ENCODE data around the gene ECI2. TPM values are rescaled to one million over a fixed set of nuclear protein-coding genes. Genes with fewer than 3 reads are reported as not detected.

Gene ECI2
- total and polyA plus RNA-seq, 9 donors = 52.0 to 141 (median 67.1) TPM

GRCh38 chr6:4139272-4139671 is 3.9 kb upstream of the ECI2 start:
- Histone ChIP-seq H3K36me3 (no peaks in the 10 kb centered on the region), H3K4me1 (ENCODE audit: insufficient read depth) (peaks cover 3% of the 10 kb centered on the region), H3K27me3 (no peaks in the 10 kb centered on the region), H3K4me3 (no peak overlapping the region), H3K27ac (no peak overlapping the region), H3K9me3 (no peaks in the 10 kb centered on the region)
- TF ChIP-seq, protein P1, sequence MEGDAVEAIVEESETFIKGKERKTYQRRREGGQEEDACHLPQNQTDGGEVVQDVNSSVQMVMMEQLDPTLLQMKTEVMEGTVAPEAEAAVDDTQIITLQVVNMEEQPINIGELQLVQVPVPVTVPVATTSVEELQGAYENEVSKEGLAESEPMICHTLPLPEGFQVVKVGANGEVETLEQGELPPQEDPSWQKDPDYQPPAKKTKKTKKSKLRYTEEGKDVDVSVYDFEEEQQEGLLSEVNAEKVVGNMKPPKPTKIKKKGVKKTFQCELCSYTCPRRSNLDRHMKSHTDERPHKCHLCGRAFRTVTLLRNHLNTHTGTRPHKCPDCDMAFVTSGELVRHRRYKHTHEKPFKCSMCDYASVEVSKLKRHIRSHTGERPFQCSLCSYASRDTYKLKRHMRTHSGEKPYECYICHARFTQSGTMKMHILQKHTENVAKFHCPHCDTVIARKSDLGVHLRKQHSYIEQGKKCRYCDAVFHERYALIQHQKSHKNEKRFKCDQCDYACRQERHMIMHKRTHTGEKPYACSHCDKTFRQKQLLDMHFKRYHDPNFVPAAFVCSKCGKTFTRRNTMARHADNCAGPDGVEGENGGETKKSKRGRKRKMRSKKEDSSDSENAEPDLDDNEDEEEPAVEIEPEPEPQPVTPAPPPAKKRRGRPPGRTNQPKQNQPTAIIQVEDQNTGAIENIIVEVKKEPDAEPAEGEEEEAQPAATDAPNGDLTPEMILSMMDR (IDR thresholded peaks at IDR 0.05) = no peak
- TF ChIP-seq POLR2A (IDR thresholded peaks at IDR 0.05) (no peak), EP300 (IDR thresholded peaks at IDR 0.05) (no peak)
- no peak for DNase-seq
- 66 to 81% (median 73%) methylated on average over 3 of the region's 3 CpGs for WGBS, 3 donors
- intact Hi-C loops (cut with DNase I) = loop anchor here in 3 of 4 donors (10.0 kb wide), 3 partner anchors 114 to 884 kb away; partner anchors contain the start of gene PSMG4 (in 1 of the 3)

DNA sequence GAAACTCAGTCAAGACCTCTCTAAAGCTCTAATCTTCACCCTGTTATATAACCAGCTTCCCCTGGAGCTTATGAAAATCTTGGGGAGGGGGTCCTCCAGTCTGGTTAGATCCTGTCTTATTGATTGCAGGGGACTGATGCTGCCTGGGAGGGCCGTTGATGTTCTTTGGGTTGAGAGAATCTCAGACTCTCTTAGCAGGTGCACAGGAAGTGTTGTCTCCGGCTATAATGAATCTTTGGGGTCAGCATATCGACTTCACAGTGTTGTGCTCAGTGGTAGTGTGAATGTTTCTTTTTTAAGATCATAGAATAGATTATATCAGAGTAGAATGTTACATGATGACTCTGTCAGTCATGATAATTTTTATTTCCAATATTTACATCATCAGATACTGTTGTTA is 2.8 kb upstream of the ECI2 start:
- no peaks in the 10 kb centered on the region for H3K36me3 ChIP-seq
- no peak overlapping the region for H3K4me3 ChIP-seq
- H3K9me3 ChIP-seq = no peaks in the 10 kb centered on the region
- H3K4me1 ChIP-seq (ENCODE audit: insufficient read depth) = peaks cover 5% of the 10 kb centered on the region
- DNase-seq = no peak
- intact Hi-C loops (cut with DNase I) = loop anchor here in 3 of 4 donors (10.0 kb wide), 3 partner anchors 113 to 883 kb away; partner anchors contain the start of gene PSMG4 (in 1 of the 3)
- TF ChIP-seq, protein P1 (IDR thresholded peaks at IDR 0.05) = no peak
- TF ChIP-seq EP300 (IDR thresholded peaks at IDR 0.05) (no peak), POLR2A (IDR thresholded peaks at IDR 0.05) (no peak)
- H3K27me3 ChIP-seq = no peaks in the 10 kb centered on the region
- 82 to 89% (median 85%) methylated on average over 3 of the region's 3 CpGs for WGBS, 3 donors
- H3K27ac ChIP-seq = no peak overlapping the region

DNA sequence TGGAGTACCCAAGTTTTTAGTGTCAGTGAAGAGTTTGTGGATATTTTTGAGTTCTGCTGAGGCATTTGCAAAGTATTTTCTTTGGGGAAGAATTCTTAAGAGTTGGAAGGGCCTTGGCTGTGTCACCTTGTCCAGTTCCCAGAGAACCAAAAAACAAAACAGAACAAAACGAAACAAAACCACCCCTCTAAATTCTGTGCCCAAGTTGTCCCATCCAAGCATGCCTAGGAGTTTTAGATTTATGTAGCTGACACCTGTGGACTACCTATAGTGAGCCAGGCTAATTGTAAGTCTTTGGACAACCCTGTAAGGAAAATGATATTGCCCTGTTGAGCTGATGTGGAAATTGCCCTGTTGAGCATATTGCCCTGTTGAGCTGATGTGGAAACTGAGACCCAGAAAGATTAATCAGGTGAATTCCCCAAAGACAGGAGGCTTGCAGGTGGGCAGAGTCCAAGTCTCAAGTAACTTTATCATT is 1.0 kb upstream of the ECI2 start:
- Histone ChIP-seq H3K27ac (peak overlapping the region in 1 of 2 donors; percentile 81), H3K36me3 (no peaks in the 10 kb centered on the region), H3K4me3 (peak overlapping the region; percentile 73), H3K9me3 (no peaks in the 10 kb centered on the region), H3K27me3 (no peaks in the 10 kb centered on the region), H3K4me1 (ENCODE audit: insufficient read depth) (peaks cover 5% of the 10 kb centered on the region)
- no peak for TF ChIP-seq EP300 (IDR thresholded peaks at IDR 0.05)
- no peak for TF ChIP-seq POLR2A (IDR thresholded peaks at IDR 0.05)
- TF ChIP-seq, protein P1 (IDR thresholded peaks at IDR 0.05) = no peak
- DNase-seq = no peak
- WGBS, 3 donors = 0 to 4% (median 3%) methylated on average over 1 of the region's 1 CpG
- intact Hi-C loops (cut with DNase I) = loop anchor here in 3 of 4 donors (10.0 kb wide), 3 partner anchors 112 to 882 kb away; partner anchors contain the start of gene PSMG4 (in 1 of the 3)

- intact Hi-C loops (cut with DNase I) = loop anchor here in 3 of 4 donors (10.0 kb wide), 3 partner anchors 111 to 881 kb away; partner anchors contain the start of gene PSMG4 (in 1 of the 3)
Measured at GRCh38 chr6:4135665-4136353, 434 bp upstream of the ECI2 start.

More at GRCh38 chr6:4135665-4136353, 434 bp upstream of the ECI2 start:
- Histone ChIP-seq H3K4me3 (peak overlapping the region; percentile 73), H3K27ac (peak overlapping the region; percentile 61 to 81), H3K4me1 (ENCODE audit: insufficient read depth) (peaks cover 5% of the 10 kb centered on the region), H3K36me3 (no peaks in the 10 kb centered on the region), H3K27me3 (no peaks in the 10 kb centered on the region), H3K9me3 (no peaks in the 10 kb centered on the region)
- 0 to 2% (median 1%) methylated on average over 26 to 64 of the region's 64 CpGs for WGBS, 3 donors
- TF ChIP-seq POLR2A (IDR thresholded peaks at IDR 0.05) = no peak
- TF ChIP-seq, protein P1 (IDR thresholded peaks at IDR 0.05) = no peak
- no peak for TF ChIP-seq EP300 (IDR thresholded peaks at IDR 0.05)
- DNase-seq = peak; percentile 98 to 99 (median 99)

All from ovary (tissue), 9 donors.